Measurements from ENCODE around the gene PARD3. TPM values are rescaled to one million over a fixed set of nuclear protein-coding genes. Genes with fewer than 3 reads are reported as not detected.
"Not testable (repeated sequence)": the region's sequence is repeated elsewhere in the genome, so short reads cannot be mapped to it uniquely, and the experiment has no call there.

Gene PARD3
- total RNA-seq, 1 donor from 2014 or later = 98.2 TPM

- Histone ChIP-seq H3K27me3 (ENCODE audit: control insufficient read depth, insufficient read depth, low read length) (no peaks in the 10 kb centered on the region), H3K36me3 (ENCODE audit: control insufficient read depth, insufficient read depth, low read length) (no peaks in the 10 kb centered on the region), H3K4me3 (ENCODE audit: low read depth, low read length) (no peak overlapping the region)
- DNase-seq (ENCODE audit: low read depth) = no peak
- no peak for TF ChIP-seq CTCF (IDR thresholded peaks at IDR 0.05; ENCODE audit: insufficient read depth, low read length, severe bottlenecking)
- FAIRE-seq = no peak
These were observed 58.5 kb downstream of the PARD3 start for GRCh38 chr10:34756584-34756983.

GRCh38 chr10:34753014-34753757 lies 61.9 kb downstream of the PARD3 start:
- FAIRE-seq (no peak), DNase-seq (ENCODE audit: low read depth) (no peak)
- Histone ChIP-seq H3K36me3 (ENCODE audit: control insufficient read depth, insufficient read depth, low read length) (no peaks in the 10 kb centered on the region), H3K4me3 (ENCODE audit: low read depth, low read length) (no peak overlapping the region), H3K27me3 (ENCODE audit: control insufficient read depth, insufficient read depth, low read length) (no peaks in the 10 kb centered on the region)
- TF ChIP-seq CTCF (IDR thresholded peaks at IDR 0.05; ENCODE audit: insufficient read depth, low read length, severe bottlenecking) = no peak

DNA sequence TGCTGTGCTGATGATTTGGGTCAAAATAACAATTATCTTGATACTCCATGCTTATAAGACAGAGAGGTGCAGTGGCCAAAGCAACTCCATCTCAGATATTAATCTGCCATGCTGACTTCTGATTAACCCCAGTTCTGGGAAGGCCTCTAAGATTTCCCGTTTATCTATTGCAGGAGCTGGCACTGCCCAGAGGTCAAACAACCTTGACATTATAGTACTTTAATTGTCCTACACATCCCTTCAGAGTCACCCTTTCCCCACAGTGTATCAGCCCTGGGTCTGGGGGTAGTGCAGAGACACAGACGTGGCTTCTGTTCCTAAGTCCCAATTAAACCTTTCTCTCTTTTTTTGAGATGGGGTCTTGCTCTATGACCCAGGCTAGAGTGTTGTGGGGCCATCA lies 63.8 kb downstream of the PARD3 start:
- Histone ChIP-seq H3K36me3 (ENCODE audit: control insufficient read depth, insufficient read depth, low read length) (no peaks in the 10 kb centered on the region), H3K4me3 (ENCODE audit: low read depth, low read length) (no peak overlapping the region), H3K27me3 (ENCODE audit: control insufficient read depth, insufficient read depth, low read length) (no peaks in the 10 kb centered on the region)
- DNase-seq (ENCODE audit: low read depth) = no peak
- no peak for TF ChIP-seq CTCF (IDR thresholded peaks at IDR 0.05; ENCODE audit: insufficient read depth, low read length, severe bottlenecking)
- no peak for FAIRE-seq

- not testable (repeated sequence) for DNase-seq (ENCODE audit: low read depth); H3K4me3 ChIP-seq (ENCODE audit: low read depth, low read length); FAIRE-seq; H3K27me3 ChIP-seq (ENCODE audit: control insufficient read depth, insufficient read depth, low read length); H3K36me3 ChIP-seq (ENCODE audit: control insufficient read depth, insufficient read depth, low read length)
These were observed 64.3 kb downstream of the PARD3 start for GRCh38 chr10:34750795-34751194.

- Histone ChIP-seq H3K27me3 (ENCODE audit: control insufficient read depth, insufficient read depth, low read length) (no peaks in the 10 kb centered on the region), H3K36me3 (ENCODE audit: control insufficient read depth, insufficient read depth, low read length) (no peaks in the 10 kb centered on the region), H3K4me3 (ENCODE audit: low read depth, low read length) (no peak overlapping the region)
- FAIRE-seq (no peak), DNase-seq (ENCODE audit: low read depth) (no peak)
- no peak for TF ChIP-seq CTCF (IDR thresholded peaks at IDR 0.05; ENCODE audit: insufficient read depth, low read length, severe bottlenecking)
These were observed 66.3 kb downstream of the PARD3 start for GRCh38 chr10:34748767-34749166.

- no peak for DNase-seq (ENCODE audit: low read depth)
- TF ChIP-seq CTCF (IDR thresholded peaks at IDR 0.05; ENCODE audit: insufficient read depth, low read length, severe bottlenecking) = no peak
- H3K27me3 ChIP-seq (ENCODE audit: control insufficient read depth, insufficient read depth, low read length) = no peaks in the 10 kb centered on the region
- FAIRE-seq = no peak
- no peaks in the 10 kb centered on the region for H3K36me3 ChIP-seq (ENCODE audit: control insufficient read depth, insufficient read depth, low read length)
- no peak overlapping the region for H3K4me3 ChIP-seq (ENCODE audit: low read depth, low read length)
These were observed 66.7 kb downstream of the PARD3 start for GRCh38 chr10:34748357-34748756.
